Endothelial cell of umbilical vein (primary cell): ENCODE results near the gene FAM20B. TPM values are rescaled to one million over a fixed set of nuclear protein-coding genes. Genes with fewer than 3 reads are reported as not detected.
A peak's percentile ranks its signal among the peaks of the same experiment; 100 is the strongest.

Experiments used
- BruUV-seq: library from RNA; stranded (reverse); fragments of 400-500 nt; replicated peaks from 2 replicates; lab custom pipeline; 2021; lab: Mats Ljungman, UMichigan
- CTCF ChIA-PET: fragments of 300-600, 350-600 bp; sonication (Branson Sonifier 250); formaldehyde crosslinking; loops from one replicate; lab custom pipeline; 2021; ENCODE audit warnings: antibody characterized with exemption, inconsistent platforms; lab: Charles Lee
- POLR2A ChIA-PET: fragments of 300-600, 350-600 bp; sonication (Branson Sonifier 250); formaldehyde crosslinking; loops from one replicate; lab custom pipeline; 2021; ENCODE audit warnings: antibody characterized with exemption, inconsistent platforms; lab: Charles Lee
- DNase-seq: peaks from one replicate; pipeline ENCODE4 v3.0.0-alpha.2; 2011; ENCODE audit warnings: low read depth, low spot score
- FAIRE-seq: peaks from 2 replicates; lab custom pipeline; 2011; peaks lifted over from hg19 to GRCh38; lab: Jason Lieb, UNC
- H2AFZ ChIP-seq: 2 replicates; pipeline ENCODE4 v1.6.0; 2012; ENCODE audit warnings: low read depth, low read length, control low read depth, inconsistent platforms
- H3K27ac ChIP-seq: 2 replicates; pipeline ENCODE4 v1.5.1; 2011; ENCODE audit warnings: low read depth, mild to moderate bottlenecking, control low read depth, low read length, moderate library complexity; ENCODE audit not compliant: insufficient read depth
- H3K27me3 ChIP-seq, 2 experiments: 2 replicates each; pipeline versions ENCODE4 v1.6.0 to v1.6.1; 2011; ENCODE audit warnings: low read length in 2 of 2, mixed read lengths in 1 of 2; ENCODE audit not compliant: control insufficient read depth in 2 of 2, insufficient read depth in 2 of 2
- H3K36me3 ChIP-seq, 2 experiments: 2 replicates in 1 of 2; 3 replicates in 1 of 2; pipeline ENCODE4 v1.5.1; 2011; ENCODE audit warnings: low read length in 2 of 2, mild to moderate bottlenecking in 1 of 2, moderate library complexity in 1 of 2; ENCODE audit not compliant: control insufficient read depth in 2 of 2, insufficient read depth in 2 of 2; ENCODE audit errors: extremely low read depth in 1 of 2
- H3K4me1 ChIP-seq: 3 replicates; pipeline ENCODE4 v1.5.1; 2011; ENCODE audit warnings: mild to moderate bottlenecking, low read length; ENCODE audit not compliant: control insufficient read depth, insufficient read depth; ENCODE audit errors: extremely low read depth
- H3K4me2 ChIP-seq: 2 replicates; pipeline ENCODE4 v1.6.1; 2011; ENCODE audit warnings: low read length, control low read depth, mixed read lengths; ENCODE audit not compliant: insufficient read depth
- H3K4me3 ChIP-seq, 3 experiments: fragments of 200-600 bp in 1 of 3; sonication (generic), shearing (Covaris generic) in 1 of 3; replicated peaks in 1 of 3; 2 replicates each; pipeline ENCODE4 v1.5.1; 2011 to 2016; ENCODE audit warnings: control low read depth in 3 of 3, low read length in 3 of 3, mild to moderate bottlenecking in 2 of 3, inconsistent platforms in 1 of 3, low read depth in 1 of 3, moderate library complexity in 1 of 3; ENCODE audit not compliant: insufficient read depth in 1 of 3
- H3K79me2 ChIP-seq: 2 replicates; pipeline ENCODE4 v1.6.0; 2012; ENCODE audit warnings: low read length, inconsistent platforms; ENCODE audit not compliant: control insufficient read depth, insufficient read depth
- H3K9ac ChIP-seq: replicated peaks from 2 replicates; pipeline ENCODE3; 2011; ENCODE audit warnings: low read length, control low read depth; ENCODE audit not compliant: insufficient read depth; ENCODE audit errors: extremely low read depth
- H3K9me1 ChIP-seq: replicated peaks from 3 replicates; pipeline ENCODE4 v1.6.0; 2011; ENCODE audit warnings: mild to moderate bottlenecking, low read length; ENCODE audit not compliant: control insufficient read depth, insufficient read depth; ENCODE audit errors: extremely low read depth
- H3K9me3 ChIP-seq: replicated peaks from 2 replicates; pipeline ENCODE4 v1.5.1; 2012; ENCODE audit warnings: low read length, inconsistent platforms; ENCODE audit not compliant: control insufficient read depth, insufficient read depth
- H4K20me1 ChIP-seq: replicated peaks from 2 replicates; pipeline ENCODE3; 2011; ENCODE audit warnings: mild to moderate bottlenecking, low read length; ENCODE audit not compliant: control insufficient read depth, insufficient read depth; ENCODE audit errors: extremely low read depth
- CTCF ChIP-seq, 2 donors: IDR thresholded peaks; 1 replicate in 1 of 2; 2 replicates in 1 of 2; pipeline ENCODE4 v1.5.1; 2011; ENCODE audit warnings: low read length in 2 of 2, mild to moderate bottlenecking in 2 of 2, moderate library complexity in 2 of 2, control low read depth in 1 of 2, inconsistent platforms in 1 of 2, low read depth in 1 of 2; ENCODE audit not compliant: insufficient read depth in 1 of 2; ENCODE audit errors: extremely low read depth in 1 of 2
- EZH2 ChIP-seq: IDR thresholded peaks from 2 replicates; pipeline ENCODE4 v1.6.1; 2012; ENCODE audit warnings: borderline replicate concordance, low read depth, mild to moderate bottlenecking, moderate library complexity, low read length, inconsistent platforms; ENCODE audit not compliant: severe bottlenecking
- FOS ChIP-seq: IDR thresholded peaks from 2 replicates; pipeline ENCODE4 v1.6.1; 2011; ENCODE audit warnings: mild to moderate bottlenecking, low read length, moderate library complexity, borderline replicate concordance; ENCODE audit not compliant: insufficient read depth
- GATA2 ChIP-seq: IDR thresholded peaks from 2 replicates; pipeline ENCODE4 v1.7.0; 2011; ENCODE audit warnings: low read depth, mild to moderate bottlenecking, moderate library complexity, mixed read lengths, low read length; ENCODE audit not compliant: insufficient read length, insufficient read depth
- MAX ChIP-seq: IDR thresholded peaks from 2 replicates; pipeline ENCODE4 v1.6.1; 2011; ENCODE audit not compliant: insufficient read depth, insufficient read length
- POLR2AphosphoS5 ChIP-seq: IDR thresholded peaks from 2 replicates; pipeline ENCODE4 v1.6.1; 2012; ENCODE audit warnings: low read depth, mild to moderate bottlenecking, control low read depth, low read length, moderate library complexity; ENCODE audit not compliant: insufficient read depth
- dilution Hi-C: fragments of 300-500 bp; cut with MboI; formaldehyde crosslinking; loops from one replicate; pipeline ENCODE4 v1.15.0; 2019; ENCODE audit warnings: low sequenced_read_pairs; ENCODE audit not compliant: extremely low pct_ligation_motif_present
- intact Hi-C: fragments of 100-400 bp; cut with micrococcal nuclease; formaldehyde crosslinking; loops from one replicate; pipeline ENCODE4 v1.10.0; 2022
- polyA plus RNA-seq, 4 experiments: library from polyadenylated mRNA; depleted of rRNA in 3 of 4; stranded (reverse) in 3 of 4; unstranded in 1 of 4; fragments of >200 nt; gene quantifications; 2 replicates each; pipeline versions ENCODE4 v1.2.1 to v1.2.3, GENCODE V29; 2011 to 2012; ENCODE audit warnings: missing spikeins in 1 of 4
- total RNA-seq: library from RNA; stranded (reverse); gene quantifications from 2 replicates; pipeline ENCODE4 v1.2.3, GENCODE V29; 2021

Gene FAM20B
- total and polyA plus RNA-seq, 2 donors (not counting 3 experiments of a cell fraction or from before 2014, with no cell fraction given), result 10.0 to 35.1 TPM

GRCh38 chr1:179121159-179121938, 95.7 kb downstream of the FAM20B start:
- POLR2A ChIA-PET, result interaction anchor here (0.6 kb wide), 1 partner anchor 20 kb away, joined by 4 read pairs; no protein-coding TSS in a partner anchor
- intact Hi-C loops, result loop anchor here (1.0 kb wide), 3 partner anchors 73 to 245 kb away; no protein-coding TSS in a partner anchor

More at GRCh38 chr1:179121159-179121938, 95.7 kb downstream of the FAM20B start:
- dilution Hi-C loops, result no loop called here
- Histone ChIP-seq H3K9me3 (no peaks in the 10 kb centered on the region), H3K4me1 (peaks cover 13% of the 10 kb centered on the region), H3K27ac (no peak overlapping the region), H3K36me3 (peaks cover 46 to 48% of the 10 kb centered on the region in 2 experiments), H3K4me3 (no peak overlapping the region), H3K27me3 (no peaks in the 10 kb centered on the region), H3K9me1 (no peaks in the 10 kb centered on the region), H3K4me2 (no peak overlapping the region), H3K9ac (no peak overlapping the region), H3K79me2 (peaks cover 81% of the 10 kb centered on the region), H2AFZ (no peak overlapping the region), H4K20me1 (peaks cover 15% of the 10 kb centered on the region)
- DNase-seq (no peak), FAIRE-seq (no peak)
- no TSS peak for BruUV-seq
- TF ChIP-seq EZH2 (no peak), MAX (no peak), CTCF (IDR thresholded peaks at IDR 0.05; ENCODE audit: extremely low read depth in 1 of 2, insufficient read depth in 1 of 2, low read depth in 1 of 2, low read length in 2 of 2) (peak; percentile 25 to 39), GATA2 (no peak), FOS (no peak), POLR2AphosphoS5 (peak; percentile 23)
- CTCF ChIA-PET, result interaction anchor here (0.6 to 2.7 kb wide), 28 partner anchors 9 to 694 kb away, joined by 3 to 54 read pairs (median 5); partner anchors contain the start of genes ABL2, AXDND1 and SOAT1
